NT2/D1 (cell line): ENCODE results near the gene CCSER1.

Source experiments
- SUZ12 ChIP-seq: IDR thresholded peaks from 2 replicates; pipeline ENCODE4 v1.6.1; 2011; ENCODE audit not compliant: insufficient read length, insufficient read depth; ENCODE audit errors: extremely low read depth
- YY1 ChIP-seq: IDR thresholded peaks from 2 replicates; pipeline ENCODE4 v1.6.1; 2011; ENCODE audit not compliant: insufficient read length, insufficient read depth
- ZNF274 ChIP-seq: IDR thresholded peaks from 2 replicates; pipeline ENCODE4 v1.6.1; 2011; ENCODE audit warnings: mild to moderate bottlenecking, low read depth, low read length

- TF ChIP-seq ZNF274, result no peak
- no peak for TF ChIP-seq YY1
- no peak for TF ChIP-seq SUZ12
These were observed 1474.2 kb downstream of the CCSER1 start for GRCh38 chr4:91601401-91601800.
